RWPE1 (cell line): ENCODE data around the gene PGPEP1.

ENCODE experiments used
- CTCF ChIA-PET: fragments of 350-600 bp; sonication (Branson Sonifier 250); formaldehyde crosslinking; extraction: SDS; loops from one replicate; lab custom pipeline; 2021; lab: Yijun Ruan, JAX
- POLR2A ChIA-PET: fragments of 400-600 bp; formaldehyde crosslinking; extraction: SDS; loops from one replicate; lab custom pipeline; 2020; ENCODE audit warnings: antibody characterized with exemption; ENCODE audit not compliant: low non-redundant PET; lab: Yijun Ruan, JAX
- DNase-seq: peaks from one replicate; pipeline ENCODE4 v3.0.0; 2012; ENCODE audit warnings: low spot score
- H3K27ac ChIP-seq: fragments of 450-650 bp; 2 replicates; pipeline ENCODE4 v1.5.1; 2017
- TF ChIP-seq, protein P1 (sequence below): fragments of 450-650 bp; conservative IDR thresholded peaks from 2 replicates; pipeline ENCODE4 v1.5.1; 2017; ENCODE audit warnings: low read depth, mild to moderate bottlenecking

Gene PGPEP1

DNA sequence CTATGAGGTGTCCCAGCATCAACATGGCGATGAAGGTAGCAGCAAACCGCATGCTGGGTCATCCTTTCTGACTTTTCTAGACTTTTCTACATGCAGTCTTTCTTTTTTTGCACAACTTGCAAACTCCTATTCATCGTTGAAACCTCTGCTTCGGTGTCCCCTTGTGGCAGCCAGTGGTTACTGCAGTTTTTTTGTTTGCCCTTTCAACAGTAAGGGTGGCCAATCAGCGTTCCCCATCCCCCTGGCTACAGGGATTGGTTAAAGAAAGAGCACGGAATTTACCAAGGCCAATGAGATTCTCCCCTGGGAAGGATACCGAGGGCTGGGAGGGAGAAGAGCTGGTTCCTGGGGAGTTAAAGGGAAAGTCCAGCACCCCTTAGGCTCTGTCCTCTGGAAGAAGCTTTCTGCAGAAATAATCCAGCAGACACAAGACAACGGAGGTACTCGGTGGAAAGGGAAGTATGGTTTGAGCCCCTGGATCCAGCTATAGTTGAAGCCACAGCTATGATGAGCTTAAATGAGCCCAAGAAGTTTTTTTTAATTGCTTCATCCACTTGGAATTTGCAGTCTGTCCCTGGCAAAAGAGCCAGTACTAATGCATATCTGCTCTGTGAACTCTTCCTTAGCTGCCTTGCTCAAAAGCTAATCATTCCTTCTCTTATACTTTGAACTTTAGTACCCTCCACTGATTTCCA lies 11.9 kb upstream of the PGPEP1 start:
- peak overlapping the region; percentile 82 for H3K27ac ChIP-seq
- TF ChIP-seq, protein P1, sequence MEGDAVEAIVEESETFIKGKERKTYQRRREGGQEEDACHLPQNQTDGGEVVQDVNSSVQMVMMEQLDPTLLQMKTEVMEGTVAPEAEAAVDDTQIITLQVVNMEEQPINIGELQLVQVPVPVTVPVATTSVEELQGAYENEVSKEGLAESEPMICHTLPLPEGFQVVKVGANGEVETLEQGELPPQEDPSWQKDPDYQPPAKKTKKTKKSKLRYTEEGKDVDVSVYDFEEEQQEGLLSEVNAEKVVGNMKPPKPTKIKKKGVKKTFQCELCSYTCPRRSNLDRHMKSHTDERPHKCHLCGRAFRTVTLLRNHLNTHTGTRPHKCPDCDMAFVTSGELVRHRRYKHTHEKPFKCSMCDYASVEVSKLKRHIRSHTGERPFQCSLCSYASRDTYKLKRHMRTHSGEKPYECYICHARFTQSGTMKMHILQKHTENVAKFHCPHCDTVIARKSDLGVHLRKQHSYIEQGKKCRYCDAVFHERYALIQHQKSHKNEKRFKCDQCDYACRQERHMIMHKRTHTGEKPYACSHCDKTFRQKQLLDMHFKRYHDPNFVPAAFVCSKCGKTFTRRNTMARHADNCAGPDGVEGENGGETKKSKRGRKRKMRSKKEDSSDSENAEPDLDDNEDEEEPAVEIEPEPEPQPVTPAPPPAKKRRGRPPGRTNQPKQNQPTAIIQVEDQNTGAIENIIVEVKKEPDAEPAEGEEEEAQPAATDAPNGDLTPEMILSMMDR = peak; percentile 95
- peak; percentile 99 for DNase-seq
- ChIA-PET CTCF (interaction anchor here (0.6 to 1.8 kb wide), 8 partner anchors 9 to 500 kb away, joined by 3 to 7 read pairs (median 4); no protein-coding TSS in a partner anchor), POLR2A (interaction anchor here (0.8 to 1.5 kb wide), 2 partner anchors 48 to 137 kb away, joined by 3 to 6 read pairs; no protein-coding TSS in a partner anchor)

DNA sequence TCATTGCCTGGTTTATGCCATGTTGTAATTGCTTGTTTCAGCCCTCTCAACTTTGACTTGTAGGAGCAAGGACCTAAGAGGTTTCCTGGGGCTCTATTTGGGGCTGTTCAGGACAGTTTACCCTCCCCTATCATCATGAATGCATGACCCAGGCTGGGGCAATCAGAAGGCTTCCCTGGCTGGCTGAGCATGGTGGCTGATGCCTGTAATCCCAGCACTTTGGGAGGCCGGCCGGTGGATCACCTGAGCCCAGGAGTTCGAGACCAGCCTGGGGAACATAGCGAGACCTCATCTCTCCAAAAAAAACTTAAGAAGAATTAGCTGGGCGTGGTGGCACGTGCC lies 11.4 kb upstream of the PGPEP1 start:
- H3K27ac ChIP-seq = peak overlapping the region; percentile 82
- CTCF ChIA-PET = interaction anchor here (0.6 to 1.8 kb wide), 7 partner anchors 8 to 121 kb away, joined by 3 to 7 read pairs (median 4); no protein-coding TSS in a partner anchor
- TF ChIP-seq, protein P1 = no peak
- POLR2A ChIA-PET = interaction anchor here (0.8 to 1.5 kb wide), 2 partner anchors 49 to 138 kb away, joined by 3 to 6 read pairs; no protein-coding TSS in a partner anchor
- no peak for DNase-seq

DNA sequence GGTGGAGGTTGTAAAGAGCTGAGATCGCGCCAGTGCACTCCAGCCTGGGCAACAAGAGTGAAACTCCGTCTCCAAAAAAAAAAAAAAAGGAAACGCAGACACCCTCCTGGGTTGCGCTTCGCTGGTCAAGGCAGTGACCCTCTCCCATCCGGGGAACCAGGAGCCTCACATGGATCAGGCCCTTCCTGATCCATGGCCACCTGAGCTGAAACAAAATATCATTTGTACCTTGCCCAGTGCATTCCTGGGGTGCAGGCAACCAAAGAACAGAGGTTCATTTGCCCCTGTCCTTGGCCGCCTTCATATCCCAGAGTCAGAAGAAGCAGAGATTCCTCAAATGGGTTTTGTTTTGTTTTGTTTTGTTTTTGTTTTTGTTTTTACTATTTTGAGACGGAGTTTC lies 9.5 kb upstream of the PGPEP1 start:
- TF ChIP-seq, protein P1 = no peak
- no peak for DNase-seq
- ChIA-PET POLR2A (interaction anchor here (0.6 kb wide), 1 partner anchor 50 kb away, joined by 9 read pairs; no protein-coding TSS in a partner anchor), CTCF (interaction anchor here (0.6 to 1.7 kb wide), 3 partner anchors 9 to 123 kb away, joined by 3 to 6 read pairs (median 4); no protein-coding TSS in a partner anchor)
- no peak overlapping the region for H3K27ac ChIP-seq

DNA sequence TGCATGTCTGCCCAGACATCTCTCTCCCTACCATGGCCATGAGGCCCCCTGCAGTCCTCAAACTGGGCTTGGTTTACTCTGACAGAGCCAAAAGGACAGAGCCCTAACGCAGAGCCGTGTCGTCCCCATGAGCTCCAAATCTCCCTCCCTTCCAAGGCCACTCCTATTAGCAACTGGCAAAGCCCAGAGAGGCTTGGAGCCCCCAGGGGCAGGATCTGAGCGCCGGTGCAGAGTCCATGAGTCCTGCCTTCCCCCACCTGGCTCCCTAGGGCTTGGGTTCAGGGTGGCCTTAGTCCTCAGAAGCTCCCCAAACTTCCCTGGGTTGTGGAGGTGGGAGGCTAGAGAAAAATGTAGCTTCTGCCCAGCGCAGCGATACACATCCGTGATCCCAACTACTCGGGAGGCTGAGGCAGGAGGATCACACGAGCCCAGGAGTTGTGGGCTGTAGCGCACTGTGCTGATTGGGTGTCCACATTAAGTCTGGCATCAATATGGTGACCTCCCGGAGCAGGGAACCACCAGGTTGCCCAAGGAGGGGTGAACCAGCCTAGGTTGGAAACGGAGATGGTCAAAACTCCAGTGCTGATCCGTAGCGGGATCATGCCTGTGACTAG lies 7.4 kb upstream of the PGPEP1 start:
- CTCF ChIA-PET = interaction anchor here (0.6 to 1.0 kb wide), 3 partner anchors 36 to 194 kb away, joined by 3 to 4 read pairs (median 3); no protein-coding TSS in a partner anchor
- DNase-seq = no peak
- POLR2A ChIA-PET = no interaction called here
- H3K27ac ChIP-seq = peak overlapping the region; percentile 6; the same call in 1 of the 2 replicates
- TF ChIP-seq, protein P1 = no peak

DNA sequence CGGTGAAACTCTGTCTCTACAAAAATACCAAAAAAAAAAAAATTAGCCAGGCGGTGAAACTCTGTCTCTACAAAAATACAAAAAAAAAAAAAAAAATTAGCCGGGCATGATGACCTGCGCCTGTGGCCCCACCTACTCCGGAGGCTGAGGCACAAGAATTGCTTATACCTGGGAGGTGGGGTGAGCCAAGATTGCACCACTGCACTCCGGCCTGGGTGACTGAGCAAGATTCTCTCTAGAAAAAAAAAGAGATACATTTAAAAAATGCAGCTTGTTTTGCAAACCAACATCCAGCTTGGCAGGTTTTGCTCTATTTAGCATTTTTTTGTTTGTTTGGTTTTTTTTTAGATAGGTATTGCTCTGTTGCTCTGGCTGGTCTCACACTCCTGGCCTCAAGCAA lies 6.7 kb upstream of the PGPEP1 start:
- TF ChIP-seq, protein P1 = no peak

DNA sequence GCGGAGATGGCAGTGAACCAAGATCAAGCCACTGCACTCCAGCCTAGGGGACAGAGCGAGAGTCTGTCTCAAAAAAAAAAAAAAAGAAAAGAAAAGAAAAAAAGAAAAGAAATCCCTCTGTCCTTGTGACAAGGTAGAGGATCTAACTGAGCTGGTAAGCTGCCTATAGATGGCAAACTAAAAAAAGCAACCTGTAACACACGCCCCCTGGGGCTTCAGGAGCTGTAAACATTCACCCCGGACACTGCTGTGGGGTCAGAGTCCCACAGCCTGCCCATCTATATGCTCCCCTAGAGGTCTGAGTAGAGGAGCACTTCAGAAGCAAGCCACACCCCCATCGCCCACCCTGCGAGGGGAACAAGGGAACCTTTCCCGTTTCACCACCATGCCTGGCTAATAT lies 4.3 kb upstream of the PGPEP1 start:
- ChIA-PET POLR2A (no interaction called here), CTCF (interaction anchor here (0.6 to 0.7 kb wide), 2 partner anchors 15 to 57 kb away, joined by 3 to 5 read pairs; no protein-coding TSS in a partner anchor)
- TF ChIP-seq, protein P1 = no peak
- DNase-seq = no peak
- H3K27ac ChIP-seq = no peak overlapping the region

More for the DNA sequence above, 6.7 kb upstream of the PGPEP1 start:
- no peak overlapping the region for H3K27ac ChIP-seq
- CTCF ChIA-PET = interaction anchor here (0.6 to 1.0 kb wide), 2 partner anchors 37 to 50 kb away, joined by 3 read pairs; no protein-coding TSS in a partner anchor
- POLR2A ChIA-PET = interaction anchor here (0.7 kb wide), 2 partner anchors 53 to 59 kb away, joined by 4 to 8 read pairs; no protein-coding TSS in a partner anchor
- no peak for DNase-seq
